Embryonic facial prominence (tissue), 1 donor: ENCODE data around the gene UBE2L5.

ENCODE experiments used
- DNase-seq: peaks from one replicate; pipeline ENCODE4 v3.0.0-alpha.2; 2016; ENCODE audit errors: extremely low spot score

The UBE2L5 gene

GRCh38 chr13:30422054-30422839 lies at the start of gene UBE2L5:
Gene UBE2L5, plus strand, starts transcription at chr13:30422493. Its CDS starts 5,498 bp downstream, at chr13:30427991.
- no peak for DNase-seq

- DNase-seq: no peak
These were observed 48.6 kb upstream of the UBE2L5 start for GRCh38 chr13:30373727-30374126.

- no peak for DNase-seq
These were observed 46.9 kb upstream of the UBE2L5 start for GRCh38 chr13:30375265-30375835.

- no peak for DNase-seq
These were observed 45.6 kb upstream of the UBE2L5 start for GRCh38 chr13:30376426-30377311.

- DNase-seq: no peak
These were observed 45.0 kb upstream of the UBE2L5 start for GRCh38 chr13:30377312-30377685.

GRCh38 chr13:30378191-30378590 lies 44.1 kb upstream of the UBE2L5 start:
- DNase-seq: no peak

- no peak for DNase-seq
These were observed 41.2 kb upstream of the UBE2L5 start for GRCh38 chr13:30381049-30381448.

- DNase-seq: no peak
These were observed 39.3 kb upstream of the UBE2L5 start for GRCh38 chr13:30382836-30383525.

GRCh38 chr13:30388406-30389283 lies 33.6 kb upstream of the UBE2L5 start:
- no peak for DNase-seq

- DNase-seq: no peak
These were observed 30.2 kb upstream of the UBE2L5 start for GRCh38 chr13:30391956-30392680.

GRCh38 chr13:30392681-30393045 lies 29.6 kb upstream of the UBE2L5 start:
- DNase-seq: no peak

- no peak for DNase-seq
These were observed 27.5 kb upstream of the UBE2L5 start for GRCh38 chr13:30394751-30395191.

GRCh38 chr13:30395192-30396158 lies 26.8 kb upstream of the UBE2L5 start:
- peak; percentile 77 for DNase-seq

- DNase-seq: no peak
These were observed 25.7 kb upstream of the UBE2L5 start for GRCh38 chr13:30396434-30397075.

- DNase-seq: no peak
These were observed 23.7 kb upstream of the UBE2L5 start for GRCh38 chr13:30398601-30399072.

- DNase-seq: no peak
These were observed 21.9 kb upstream of the UBE2L5 start for GRCh38 chr13:30400376-30400775.

GRCh38 chr13:30401347-30401746 lies 20.9 kb upstream of the UBE2L5 start:
- no peak for DNase-seq

GRCh38 chr13:30403456-30403855 lies 18.8 kb upstream of the UBE2L5 start:
- no peak for DNase-seq
